H9 (cell line): ENCODE results near the gene CAPN3. TPM values are rescaled to one million over a fixed set of nuclear protein-coding genes. Genes with fewer than 3 reads are reported as not detected.

ENCODE experiments used
- DNase-seq: peaks from one replicate; pipeline ENCODE4 v3.0.0-alpha.2; 2017
- H2AFZ ChIP-seq: one replicate; pipeline ENCODE4 v1.6.1; 2013; ENCODE audit warnings: mild to moderate bottlenecking, low read length, control low read depth, moderate library complexity
- H2AK5ac ChIP-seq: 2 replicates; pipeline ENCODE4 v1.6.1; 2013; ENCODE audit warnings: low read length, control low read depth, mixed read lengths; ENCODE audit not compliant: insufficient read length
- H2BK120ac ChIP-seq: one replicate; pipeline ENCODE4 v1.6.1; 2013; ENCODE audit warnings: low read depth, mild to moderate bottlenecking, low read length, control low read depth, inconsistent platforms; ENCODE audit not compliant: poor library complexity, severe bottlenecking
- H2BK12ac ChIP-seq: 2 replicates; pipeline ENCODE4 v1.6.1; 2013; ENCODE audit warnings: low read length, control low read depth, mixed read lengths, low read depth; ENCODE audit not compliant: insufficient read length
- H2BK15ac ChIP-seq: 2 replicates; pipeline ENCODE4 v1.6.1; 2013; ENCODE audit warnings: low read depth, low read length, control low read depth
- H2BK20ac ChIP-seq: one replicate; pipeline ENCODE4 v1.6.1; 2013; ENCODE audit warnings: low read depth, mild to moderate bottlenecking, low read length, control low read depth, inconsistent platforms; ENCODE audit not compliant: poor library complexity, severe bottlenecking
- H2BK5ac ChIP-seq: 2 replicates; pipeline ENCODE4 v1.6.1; 2013; ENCODE audit warnings: low read length, control low read depth, mixed read lengths; ENCODE audit not compliant: insufficient read length
- H3K14ac ChIP-seq: 2 replicates; pipeline ENCODE4 v1.6.1; 2013; ENCODE audit warnings: low read length, control low read depth; ENCODE audit not compliant: insufficient read depth
- H3K18ac ChIP-seq: 2 replicates; pipeline ENCODE4 v1.6.1; 2013; ENCODE audit warnings: low read depth, mild to moderate bottlenecking, mixed read lengths, low read length, control low read depth; ENCODE audit not compliant: insufficient read length
- H3K23ac ChIP-seq: 2 replicates; pipeline ENCODE4 v1.6.1; 2013; ENCODE audit warnings: low read length, control low read depth, mixed read lengths, low read depth; ENCODE audit not compliant: insufficient read length
- H3K23me2 ChIP-seq: 2 replicates; pipeline ENCODE4 v1.6.1; 2013; ENCODE audit warnings: low read depth, mild to moderate bottlenecking, mixed read lengths, low read length, control low read depth; ENCODE audit not compliant: insufficient read length, poor library complexity, severe bottlenecking
- H3K27ac ChIP-seq: 2 replicates; pipeline ENCODE4 v1.5.1; 2013; ENCODE audit warnings: low read length, control low read depth, mixed read lengths, low read depth; ENCODE audit not compliant: insufficient read length
- H3K27me3 ChIP-seq: 2 replicates; pipeline ENCODE4 v1.6.1; 2013; ENCODE audit warnings: low read length, control low read depth, inconsistent platforms; ENCODE audit not compliant: insufficient read depth
- H3K4ac ChIP-seq: 2 replicates; pipeline ENCODE4 v1.6.1; 2013; ENCODE audit warnings: low read depth, mild to moderate bottlenecking, control low read depth, inconsistent platforms, low read length, moderate library complexity
- H3K4me1 ChIP-seq: 2 replicates; pipeline ENCODE4 v1.6.1; 2013; ENCODE audit warnings: low read length, control low read depth, inconsistent platforms; ENCODE audit not compliant: insufficient read depth
- H3K4me2 ChIP-seq: 2 replicates; pipeline ENCODE4 v1.6.1; 2013; ENCODE audit warnings: low read length, control low read depth, mixed read lengths; ENCODE audit not compliant: insufficient read length, insufficient read depth
- H3K56ac ChIP-seq: 2 replicates; pipeline ENCODE4 v1.6.1; 2013; ENCODE audit warnings: low read depth, mild to moderate bottlenecking, mixed read lengths, low read length, control low read depth; ENCODE audit not compliant: insufficient read length
- H3K79me1 ChIP-seq: 2 replicates; pipeline ENCODE4 v1.6.1; 2013; ENCODE audit warnings: low read depth, mild to moderate bottlenecking, moderate library complexity, low read length, control low read depth, inconsistent platforms; ENCODE audit not compliant: insufficient read depth, poor library complexity, severe bottlenecking
- H3K79me2 ChIP-seq: 2 replicates; pipeline ENCODE4 v1.6.1; 2013; ENCODE audit warnings: low read length, control low read depth, inconsistent platforms; ENCODE audit not compliant: insufficient read depth
- H3K9ac ChIP-seq: 2 replicates; pipeline ENCODE4 v1.6.1; 2013; ENCODE audit warnings: low read length, control low read depth, mixed read lengths; ENCODE audit not compliant: insufficient read length; ENCODE audit errors: extremely low read depth
- H3K9me3 ChIP-seq: one replicate; pipeline ENCODE4 v1.6.1; 2013; ENCODE audit warnings: low read depth, low read length, inconsistent platforms; ENCODE audit not compliant: control insufficient read depth
- H3T11ph ChIP-seq: one replicate; pipeline ENCODE4 v1.6.1; 2013; ENCODE audit warnings: mild to moderate bottlenecking, low read length, control low read depth, inconsistent platforms
- H4K20me1 ChIP-seq: one replicate; pipeline ENCODE4 v1.6.1; 2013; ENCODE audit not compliant: control insufficient read depth, insufficient read length, insufficient read depth
- H4K5ac ChIP-seq: 2 replicates; pipeline ENCODE4 v1.6.1; 2013; ENCODE audit warnings: low read depth, mild to moderate bottlenecking, mixed read lengths, low read length, control low read depth; ENCODE audit not compliant: insufficient read length
- H4K8ac ChIP-seq: replicated peaks from 2 replicates; pipeline ENCODE4 v1.6.1; 2013; ENCODE audit warnings: low read length, control low read depth, mixed read lengths, low read depth; ENCODE audit not compliant: insufficient read length
- H4K91ac ChIP-seq: 2 replicates; pipeline ENCODE4 v1.6.1; 2013; ENCODE audit warnings: low read depth, mild to moderate bottlenecking, moderate library complexity, mixed read lengths, low read length, control low read depth; ENCODE audit not compliant: insufficient read length
- H3K27ac Mint-ChIP-seq, 3 experiments: 2 replicates in 2 of 3; 3 replicates in 1 of 3; pipeline ENCODE4 v1.8.0; 2020 to 2021; ENCODE audit warnings: mixed read lengths in 3 of 3, mild to moderate bottlenecking in 1 of 3, moderate library complexity in 1 of 3
- H3K27me3 Mint-ChIP-seq: 2 replicates; pipeline ENCODE4 v1.8.0; 2021; ENCODE audit warnings: low read depth, mild to moderate bottlenecking, moderate library complexity, mixed read lengths
- H3K36me3 Mint-ChIP-seq, 3 experiments: 2 replicates in 2 of 3; 3 replicates in 1 of 3; pipeline ENCODE4 v1.8.0; 2020 to 2021; ENCODE audit warnings: low read depth in 3 of 3, mixed read lengths in 3 of 3; ENCODE audit not compliant: insufficient read depth in 1 of 3
- H3K4me1 Mint-ChIP-seq, 2 experiments: 2 replicates each; pipeline ENCODE4 v1.8.0; 2020; ENCODE audit warnings: mixed read lengths in 2 of 2
- H3K4me3 Mint-ChIP-seq, 2 experiments: 2 replicates in 1 of 2; 3 replicates in 1 of 2; pipeline ENCODE4 v1.8.0; 2020 to 2021; ENCODE audit warnings: mild to moderate bottlenecking in 2 of 2, mixed read lengths in 2 of 2, moderate library complexity in 1 of 2
- H3K9me3 Mint-ChIP-seq, 2 experiments: 2 replicates in 1 of 2; 3 replicates in 1 of 2; pipeline ENCODE4 v1.8.0; 2020; ENCODE audit warnings: mild to moderate bottlenecking in 2 of 2, mixed read lengths in 2 of 2, moderate library complexity in 1 of 2
- CTCF ChIP-seq: fragments of 200-600 bp; sonication (generic); conservative IDR thresholded peaks from 3 replicates; pipeline ENCODE4 v1.8.0; 2021; ENCODE audit warnings: antibody characterized with exemption, mild to moderate bottlenecking
- WGBS: extraction: QIAGEN DNeasy Blood & Tissue Kit; methylation state at CpG from one replicate; pipeline ENCODE4 v1.1.7; 2013; ENCODE audit warnings: missing lambda C conversion rate, low lambda C conversion rate, mixed read lengths; ENCODE audit not compliant: insufficient read length; ENCODE audit errors: extremely low coverage; 5-methylcytosine and 5-hydroxymethylcytosine counted together
- total RNA-seq: library from RNA; stranded (reverse); gene quantifications from 2 replicates; pipeline ENCODE4 v1.2.1, GENCODE V29; 2021

CAPN3 gene
- total RNA-seq, 1 experiment from 2014 or later, result 0.31 TPM

- no peak overlapping the region for H2AK5ac ChIP-seq
- no peaks in the 10 kb centered on the region for H3K4me1 ChIP-seq
- H4K5ac ChIP-seq, result no peak overlapping the region
- no peak overlapping the region for H3K23ac ChIP-seq
- no peaks in the 10 kb centered on the region for H3K79me1 ChIP-seq
- H2BK20ac ChIP-seq, result no peak overlapping the region
- no peak overlapping the region for H2BK5ac ChIP-seq
- Mint-ChIP-seq H3K9me3 (peaks cover 4% of the 10 kb centered on the region in 2 experiments; a peak in 4 of 5 replicates), H3K27ac (no peak overlapping the region), H3K36me3 (peaks cover 4 to 5% (median 4%) of the 10 kb centered on the region in 3 experiments; a peak in 6 of 7 replicates), H3K4me3 (no peak overlapping the region), H3K27me3 (no peaks in the 10 kb centered on the region), H3K4me1 (no peaks in the 10 kb centered on the region)
- no peak overlapping the region for H3K4ac ChIP-seq
- no peak overlapping the region for H3K56ac ChIP-seq
- H3K14ac ChIP-seq, result no peak overlapping the region
- no peak overlapping the region for H3K27ac ChIP-seq
- no peak overlapping the region for H2BK120ac ChIP-seq
- no peak overlapping the region for H3K9ac ChIP-seq
- H3K18ac ChIP-seq, result no peak overlapping the region
- no CpG with 5 or more reads among the region's 2 CpGs for WGBS
- no peaks in the 10 kb centered on the region for H3K23me2 ChIP-seq
- no peak overlapping the region for H3K4me2 ChIP-seq
- H2BK15ac ChIP-seq, result no peak overlapping the region
- H4K20me1 ChIP-seq, result no peaks in the 10 kb centered on the region
- H3K27me3 ChIP-seq, result no peaks in the 10 kb centered on the region
- H4K91ac ChIP-seq, result no peak overlapping the region
- no peaks in the 10 kb centered on the region for H3K79me2 ChIP-seq
- H3K9me3 ChIP-seq, result no peaks in the 10 kb centered on the region
- no peak for DNase-seq
- no peak overlapping the region for H2AFZ ChIP-seq
- H2BK12ac ChIP-seq, result no peak overlapping the region
- no peak for TF ChIP-seq CTCF
- no peak overlapping the region for H3T11ph ChIP-seq
- H4K8ac ChIP-seq, result no peak overlapping the region
Observed at GRCh38 chr15:42329992-42330391, 29.3 kb upstream of the CAPN3 start.
